ENCODE data around the gene MINDY4B.

The MINDY4B gene

GRCh38 chr3:150913133-150913922 lies 8.1 kb upstream of the MINDY4B start:
- Histone ChIP-seq H3K27me3 (ENCODE audit: insufficient read depth, insufficient read length) (no peaks in the 10 kb centered on the region), H3K9me3 (ENCODE audit: insufficient read depth, low read length) (no peaks in the 10 kb centered on the region), H3K4me3 (ENCODE audit: insufficient read length, low read depth) (no peak overlapping the region), H3K9ac (ENCODE audit: insufficient read length, low read depth) (no peak overlapping the region), H3K36me3 (ENCODE audit: insufficient read depth, insufficient read length, low read length) (no peaks in the 10 kb centered on the region), H3K4me1 (ENCODE audit: insufficient read depth, insufficient read length) (no peaks in the 10 kb centered on the region)
- no peak for TF ChIP-seq YY1 (IDR thresholded peaks at IDR 0.05; ENCODE audit: insufficient read depth, insufficient read length)
- no peak for TF ChIP-seq ZNF274 (IDR thresholded peaks at IDR 0.05; ENCODE audit: low read depth, low read length)
- no peak for TF ChIP-seq SUZ12 (IDR thresholded peaks at IDR 0.05; ENCODE audit: extremely low read depth, insufficient read depth, insufficient read length)
- DNase-seq (ENCODE audit: low read depth, low spot score), result no peak

- no peak for DNase-seq (ENCODE audit: low read depth, low spot score)
- TF ChIP-seq ZNF274 (IDR thresholded peaks at IDR 0.05; ENCODE audit: low read depth, low read length) (no peak), YY1 (IDR thresholded peaks at IDR 0.05; ENCODE audit: insufficient read depth, insufficient read length) (no peak), SUZ12 (IDR thresholded peaks at IDR 0.05; ENCODE audit: extremely low read depth, insufficient read depth, insufficient read length) (no peak)
These were observed 7.3 kb upstream of the MINDY4B start for GRCh38 chr3:150912501-150912900.

GRCh38 chr3:150911771-150912170 lies 6.5 kb upstream of the MINDY4B start:
- H3K9me3 ChIP-seq (ENCODE audit: insufficient read depth, low read length), result no peaks in the 10 kb centered on the region
- H3K4me1 ChIP-seq (ENCODE audit: insufficient read depth, insufficient read length), result no peaks in the 10 kb centered on the region
- H3K36me3 ChIP-seq (ENCODE audit: insufficient read depth, insufficient read length, low read length), result no peaks in the 10 kb centered on the region
- TF ChIP-seq SUZ12 (IDR thresholded peaks at IDR 0.05; ENCODE audit: extremely low read depth, insufficient read depth, insufficient read length) (no peak), YY1 (IDR thresholded peaks at IDR 0.05; ENCODE audit: insufficient read depth, insufficient read length) (no peak), ZNF274 (IDR thresholded peaks at IDR 0.05; ENCODE audit: low read depth, low read length) (no peak)
- H3K4me3 ChIP-seq (ENCODE audit: insufficient read length, low read depth), result no peak overlapping the region
- DNase-seq (ENCODE audit: low read depth, low spot score), result no peak
- no peak overlapping the region for H3K9ac ChIP-seq (ENCODE audit: insufficient read length, low read depth)
- H3K27me3 ChIP-seq (ENCODE audit: insufficient read depth, insufficient read length), result no peaks in the 10 kb centered on the region

More at GRCh38 chr3:150912501-150912900, 7.3 kb upstream of the MINDY4B start:
- Histone ChIP-seq H3K36me3 (ENCODE audit: insufficient read depth, insufficient read length, low read length) (no peaks in the 10 kb centered on the region), H3K4me1 (ENCODE audit: insufficient read depth, insufficient read length) (no peaks in the 10 kb centered on the region), H3K27me3 (ENCODE audit: insufficient read depth, insufficient read length) (no peaks in the 10 kb centered on the region), H3K9ac (ENCODE audit: insufficient read length, low read depth) (no peak overlapping the region), H3K4me3 (ENCODE audit: insufficient read length, low read depth) (no peak overlapping the region), H3K9me3 (ENCODE audit: insufficient read depth, low read length) (no peaks in the 10 kb centered on the region)

- no peak for TF ChIP-seq ZNF274 (IDR thresholded peaks at IDR 0.05; ENCODE audit: low read depth, low read length)
- TF ChIP-seq SUZ12 (IDR thresholded peaks at IDR 0.05; ENCODE audit: extremely low read depth, insufficient read depth, insufficient read length), result no peak
- no peak for TF ChIP-seq YY1 (IDR thresholded peaks at IDR 0.05; ENCODE audit: insufficient read depth, insufficient read length)
- H3K4me1 ChIP-seq (ENCODE audit: insufficient read depth, insufficient read length), result no peaks in the 10 kb centered on the region
- no peaks in the 10 kb centered on the region for H3K9me3 ChIP-seq (ENCODE audit: insufficient read depth, low read length)
- no peaks in the 10 kb centered on the region for H3K36me3 ChIP-seq (ENCODE audit: insufficient read depth, insufficient read length, low read length)
- H3K27me3 ChIP-seq (ENCODE audit: insufficient read depth, insufficient read length), result no peaks in the 10 kb centered on the region
- no peak overlapping the region for H3K4me3 ChIP-seq (ENCODE audit: insufficient read length, low read depth)
- DNase-seq (ENCODE audit: low read depth, low spot score), result no peak
- no peak overlapping the region for H3K9ac ChIP-seq (ENCODE audit: insufficient read length, low read depth)
These were observed 1.2 kb upstream of the MINDY4B start for GRCh38 chr3:150906461-150906860.

- Histone ChIP-seq H3K4me3 (ENCODE audit: insufficient read length, low read depth) (no peak overlapping the region), H3K4me1 (ENCODE audit: insufficient read depth, insufficient read length) (no peaks in the 10 kb centered on the region), H3K27me3 (ENCODE audit: insufficient read depth, insufficient read length) (no peaks in the 10 kb centered on the region), H3K36me3 (ENCODE audit: insufficient read depth, insufficient read length, low read length) (no peaks in the 10 kb centered on the region), H3K9me3 (ENCODE audit: insufficient read depth, low read length) (no peaks in the 10 kb centered on the region), H3K9ac (ENCODE audit: insufficient read length, low read depth) (no peak overlapping the region)
- DNase-seq (ENCODE audit: low read depth, low spot score), result no peak
- TF ChIP-seq YY1 (IDR thresholded peaks at IDR 0.05; ENCODE audit: insufficient read depth, insufficient read length) (no peak), SUZ12 (IDR thresholded peaks at IDR 0.05; ENCODE audit: extremely low read depth, insufficient read depth, insufficient read length) (no peak), ZNF274 (IDR thresholded peaks at IDR 0.05; ENCODE audit: low read depth, low read length) (no peak)
These were observed 507 bp upstream of the MINDY4B start for GRCh38 chr3:150905746-150906145.

DNA sequence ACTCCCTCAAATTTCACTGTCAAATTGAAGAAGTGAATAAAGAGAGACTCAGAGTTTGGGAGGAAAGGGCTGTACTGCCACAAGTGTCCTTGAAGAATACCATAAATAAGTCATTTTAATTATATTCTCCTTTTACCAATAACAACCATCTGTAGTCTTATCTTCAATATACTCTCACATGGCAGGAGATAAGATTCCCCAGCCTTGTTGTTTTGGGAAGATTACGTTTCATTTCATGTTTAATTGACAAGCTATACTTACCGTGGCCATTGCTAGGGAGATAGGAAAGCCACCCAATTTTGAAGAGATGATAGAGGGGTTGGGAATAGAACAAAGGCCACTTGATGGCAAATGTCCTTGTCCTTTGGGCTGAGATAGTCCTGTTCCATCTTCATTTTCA lies 2.3 kb downstream of the MINDY4B start:
- no peak for DNase-seq (ENCODE audit: low read depth, low spot score)
- TF ChIP-seq ZNF274 (IDR thresholded peaks at IDR 0.05; ENCODE audit: low read depth, low read length) (no peak), YY1 (IDR thresholded peaks at IDR 0.05; ENCODE audit: insufficient read depth, insufficient read length) (no peak), SUZ12 (IDR thresholded peaks at IDR 0.05; ENCODE audit: extremely low read depth, insufficient read depth, insufficient read length) (no peak)
- Histone ChIP-seq H3K27me3 (ENCODE audit: insufficient read depth, insufficient read length) (no peaks in the 10 kb centered on the region), H3K9me3 (ENCODE audit: insufficient read depth, low read length) (no peaks in the 10 kb centered on the region), H3K4me3 (ENCODE audit: insufficient read length, low read depth) (no peak overlapping the region), H3K36me3 (ENCODE audit: insufficient read depth, insufficient read length, low read length) (no peaks in the 10 kb centered on the region), H3K9ac (ENCODE audit: insufficient read length, low read depth) (no peak overlapping the region), H3K4me1 (ENCODE audit: insufficient read depth, insufficient read length) (no peaks in the 10 kb centered on the region)

- Histone ChIP-seq H3K4me1 (ENCODE audit: insufficient read depth, insufficient read length) (no peaks in the 10 kb centered on the region), H3K9me3 (ENCODE audit: insufficient read depth, low read length) (no peaks in the 10 kb centered on the region), H3K4me3 (ENCODE audit: insufficient read length, low read depth) (no peak overlapping the region), H3K9ac (ENCODE audit: insufficient read length, low read depth) (no peak overlapping the region), H3K36me3 (ENCODE audit: insufficient read depth, insufficient read length, low read length) (no peaks in the 10 kb centered on the region), H3K27me3 (ENCODE audit: insufficient read depth, insufficient read length) (no peaks in the 10 kb centered on the region)
- TF ChIP-seq SUZ12 (IDR thresholded peaks at IDR 0.05; ENCODE audit: extremely low read depth, insufficient read depth, insufficient read length) (no peak), ZNF274 (IDR thresholded peaks at IDR 0.05; ENCODE audit: low read depth, low read length) (no peak), YY1 (IDR thresholded peaks at IDR 0.05; ENCODE audit: insufficient read depth, insufficient read length) (no peak)
- DNase-seq (ENCODE audit: low read depth, low spot score), result no peak
These were observed 3.4 kb downstream of the MINDY4B start for GRCh38 chr3:150901793-150902192.

Data from NT2/D1 (cell line).